Prostate gland (tissue), 2 donors: Measurements from ENCODE around the gene DEK.

Experiments used
- POLR2A ChIP-seq: fragments of 450-650 bp; IDR thresholded peaks from one replicate; pipeline ENCODE4 v1.6.1; 2016; ENCODE audit warnings: antibody characterized with exemption, mild to moderate bottlenecking
- POLR2AphosphoS5 ChIP-seq: sonication (generic); formaldehyde crosslinking; IDR thresholded peaks from one replicate; pipeline ENCODE4 v1.6.1; 2017; ENCODE audit warnings: antibody characterized with exemption
- TF ChIP-seq, protein P1 (sequence below), 4 experiments: fragments of 200-600 bp in 2 of 4; fragments of 450-650 bp in 2 of 4; sonication (generic) in 2 of 4; IDR thresholded peaks; 1 replicate in 3 of 4; 2 replicates in 1 of 4; pipeline ENCODE4 v1.5.1; 2016 to 2019; ENCODE audit warnings: antibody characterized with exemption in 4 of 4, mild to moderate bottlenecking in 2 of 4, moderate library complexity in 2 of 4

GRCh38 chr6:18279422-18279821, 15.1 kb upstream of the DEK start:
- TF ChIP-seq POLR2AphosphoS5, result no peak
- no peak for TF ChIP-seq POLR2A
- TF ChIP-seq, protein P1, sequence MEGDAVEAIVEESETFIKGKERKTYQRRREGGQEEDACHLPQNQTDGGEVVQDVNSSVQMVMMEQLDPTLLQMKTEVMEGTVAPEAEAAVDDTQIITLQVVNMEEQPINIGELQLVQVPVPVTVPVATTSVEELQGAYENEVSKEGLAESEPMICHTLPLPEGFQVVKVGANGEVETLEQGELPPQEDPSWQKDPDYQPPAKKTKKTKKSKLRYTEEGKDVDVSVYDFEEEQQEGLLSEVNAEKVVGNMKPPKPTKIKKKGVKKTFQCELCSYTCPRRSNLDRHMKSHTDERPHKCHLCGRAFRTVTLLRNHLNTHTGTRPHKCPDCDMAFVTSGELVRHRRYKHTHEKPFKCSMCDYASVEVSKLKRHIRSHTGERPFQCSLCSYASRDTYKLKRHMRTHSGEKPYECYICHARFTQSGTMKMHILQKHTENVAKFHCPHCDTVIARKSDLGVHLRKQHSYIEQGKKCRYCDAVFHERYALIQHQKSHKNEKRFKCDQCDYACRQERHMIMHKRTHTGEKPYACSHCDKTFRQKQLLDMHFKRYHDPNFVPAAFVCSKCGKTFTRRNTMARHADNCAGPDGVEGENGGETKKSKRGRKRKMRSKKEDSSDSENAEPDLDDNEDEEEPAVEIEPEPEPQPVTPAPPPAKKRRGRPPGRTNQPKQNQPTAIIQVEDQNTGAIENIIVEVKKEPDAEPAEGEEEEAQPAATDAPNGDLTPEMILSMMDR (IDR thresholded peaks at IDR 0.05), result no peak
